ENCODE measurements around the gene POU3F2.

Gene POU3F2

GRCh38 chr6:98827295-98828159 is 6.8 kb upstream of the POU3F2 start:
- CTCF ChIA-PET = interaction anchor here (0.7 kb wide), 1 partner anchor 464 kb away, joined by 3 read pairs; no protein-coding TSS in a partner anchor
- POLR2A ChIA-PET = interaction anchor here (0.8 to 1.3 kb wide), 2 partner anchors 10 to 58 kb away, joined by 3 to 4 read pairs; no protein-coding TSS in a partner anchor
- no peak for DNase-seq (ENCODE audit: extremely low spot score)
- TF ChIP-seq SP1 (IDR thresholded peaks at IDR 0.05) (no peak), ELF4 (IDR thresholded peaks at IDR 0.05) (no peak), NFRKB (IDR thresholded peaks at IDR 0.05) (no peak), BHLHE40 (IDR thresholded peaks at IDR 0.05; ENCODE audit: borderline replicate concordance) (no peak), FOXA1 (IDR thresholded peaks at IDR 0.05) (no peak)

GRCh38 chr6:98828211-98828788 is 6.1 kb upstream of the POU3F2 start:
- POLR2A ChIA-PET = interaction anchor here (0.8 to 1.3 kb wide), 2 partner anchors 9 to 59 kb away, joined by 3 to 4 read pairs; no protein-coding TSS in a partner anchor
- DNase-seq (ENCODE audit: extremely low spot score) = no peak
- no peak for TF ChIP-seq FOXK2 (IDR thresholded peaks at IDR 0.05)
- no peak for TF ChIP-seq L3MBTL2 (conservative IDR thresholded peaks at IDR 0.05)
- no peak for TF ChIP-seq PKNOX1 (IDR thresholded peaks at IDR 0.05)
- TF ChIP-seq BHLHE40 (IDR thresholded peaks at IDR 0.05; ENCODE audit: borderline replicate concordance) = no peak
- TF ChIP-seq ARNT (IDR thresholded peaks at IDR 0.05) = no peak
- TF ChIP-seq LEF1 (IDR thresholded peaks at IDR 0.05; ENCODE audit: borderline replicate concordance) = no peak
- no peak for TF ChIP-seq ELF4 (IDR thresholded peaks at IDR 0.05)
- no peak for TF ChIP-seq NFRKB (IDR thresholded peaks at IDR 0.05)
- CTCF ChIA-PET = interaction anchor here (0.7 kb wide), 1 partner anchor 464 kb away, joined by 3 read pairs; no protein-coding TSS in a partner anchor

- ChIA-PET CTCF (no interaction called here), POLR2A (no interaction called here)
- no peak for TF ChIP-seq BHLHE40 (IDR thresholded peaks at IDR 0.05; ENCODE audit: borderline replicate concordance)
- TF ChIP-seq ELF4 (IDR thresholded peaks at IDR 0.05) = no peak
- TF ChIP-seq NFRKB (IDR thresholded peaks at IDR 0.05) = no peak
- TF ChIP-seq FOXM1 (IDR thresholded peaks at IDR 0.05; ENCODE audit: borderline replicate concordance) = no peak
- TF ChIP-seq TARDBP (IDR thresholded peaks at IDR 0.05) = no peak
- TF ChIP-seq LEF1 (IDR thresholded peaks at IDR 0.05; ENCODE audit: borderline replicate concordance) = no peak
- TF ChIP-seq PKNOX1 (IDR thresholded peaks at IDR 0.05) = no peak
- no peak for TF ChIP-seq ZNF384 (IDR thresholded peaks at IDR 0.05)
- no peak for TF ChIP-seq ARNT (IDR thresholded peaks at IDR 0.05)
- TF ChIP-seq SP1 (IDR thresholded peaks at IDR 0.05) = no peak
- no peak for TF ChIP-seq FOXA1 (IDR thresholded peaks at IDR 0.05)
- TF ChIP-seq HDGF (IDR thresholded peaks at IDR 0.05; ENCODE audit: borderline replicate concordance) = no peak
- TF ChIP-seq L3MBTL2 (conservative IDR thresholded peaks at IDR 0.05) = no peak
- no peak for TF ChIP-seq SUZ12 (IDR thresholded peaks at IDR 0.05)
- TF ChIP-seq CTBP1 (IDR thresholded peaks at IDR 0.05; ENCODE audit: borderline replicate concordance) = no peak
- TF ChIP-seq FOXK2 (IDR thresholded peaks at IDR 0.05) = no peak
- no peak for DNase-seq (ENCODE audit: extremely low spot score)
These were observed 5.4 kb upstream of the POU3F2 start for GRCh38 chr6:98828941-98829411.

- POLR2A ChIA-PET = no interaction called here
- no peak for TF ChIP-seq ELF4 (IDR thresholded peaks at IDR 0.05)
- TF ChIP-seq CTBP1 (IDR thresholded peaks at IDR 0.05; ENCODE audit: borderline replicate concordance) = no peak
- TF ChIP-seq BHLHE40 (IDR thresholded peaks at IDR 0.05; ENCODE audit: borderline replicate concordance) = no peak
- no peak for TF ChIP-seq FOXK2 (IDR thresholded peaks at IDR 0.05)
- TF ChIP-seq HDGF (IDR thresholded peaks at IDR 0.05; ENCODE audit: borderline replicate concordance) = no peak
- TF ChIP-seq PKNOX1 (IDR thresholded peaks at IDR 0.05) = no peak
- no peak for TF ChIP-seq LEF1 (IDR thresholded peaks at IDR 0.05; ENCODE audit: borderline replicate concordance)
- TF ChIP-seq ARNT (IDR thresholded peaks at IDR 0.05) = no peak
- no peak for TF ChIP-seq TARDBP (IDR thresholded peaks at IDR 0.05)
- no peak for TF ChIP-seq FOXM1 (IDR thresholded peaks at IDR 0.05; ENCODE audit: borderline replicate concordance)
- TF ChIP-seq FOXA1 (IDR thresholded peaks at IDR 0.05) = no peak
- TF ChIP-seq NFRKB (IDR thresholded peaks at IDR 0.05) = no peak
- TF ChIP-seq SP1 (IDR thresholded peaks at IDR 0.05) = no peak
- no peak for TF ChIP-seq ZNF384 (IDR thresholded peaks at IDR 0.05)
- no peak for TF ChIP-seq SUZ12 (IDR thresholded peaks at IDR 0.05)
- TF ChIP-seq L3MBTL2 (conservative IDR thresholded peaks at IDR 0.05) = no peak
- no peak for DNase-seq (ENCODE audit: extremely low spot score)
- CTCF ChIA-PET = interaction anchor here (0.6 to 0.7 kb wide), 2 partner anchors 140 to 409 kb away, joined by 4 to 13 read pairs; no protein-coding TSS in a partner anchor
These were observed 4.2 kb upstream of the POU3F2 start for GRCh38 chr6:98830146-98830545.

GRCh38 chr6:98831057-98831958 is 3.1 kb upstream of the POU3F2 start:
- DNase-seq (ENCODE audit: extremely low spot score) = no peak
- TF ChIP-seq ZNF384 (IDR thresholded peaks at IDR 0.05) = no peak
- TF ChIP-seq FOXM1 (IDR thresholded peaks at IDR 0.05; ENCODE audit: borderline replicate concordance) = no peak
- TF ChIP-seq ELF4 (IDR thresholded peaks at IDR 0.05) = no peak
- POLR2A ChIA-PET = interaction anchor here (1.5 kb wide), 1 partner anchor 7 kb away, joined by 4 read pairs; no protein-coding TSS in a partner anchor
- CTCF ChIA-PET = no interaction called here

Data from HEK293T (cell line).